GM12878 (cell line): Measurements from ENCODE around the gene GRIK1.

Source experiments
- CTCF ChIP-seq, 3 experiments: IDR thresholded peaks in 2 of 3; conservative IDR thresholded peaks in 1 of 3; 2 replicates each; pipeline ENCODE4 v1.5.1; 2011; ENCODE audit warnings: low read depth in 3 of 3, low read length in 3 of 3, mild to moderate bottlenecking in 3 of 3, control low read depth in 2 of 3, moderate library complexity in 2 of 3, inconsistent platforms in 1 of 3, mixed read lengths in 1 of 3; ENCODE audit not compliant: control insufficient read depth in 2 of 3, insufficient read depth in 1 of 3; ENCODE audit errors: extremely low read depth in 1 of 3
- ELK1 ChIP-seq: IDR thresholded peaks from 2 replicates; pipeline ENCODE4 v1.6.1; 2012; ENCODE audit warnings: low read depth, low read length, improper control_type of control experiment
- EZH2 ChIP-seq: IDR thresholded peaks from 2 replicates; pipeline ENCODE4 v1.6.1; 2012; ENCODE audit warnings: low read depth, mild to moderate bottlenecking, control low read depth, inconsistent platforms, low read length, borderline replicate concordance; ENCODE audit not compliant: control insufficient read depth
- MTA2 ChIP-seq: fragments of 450-650 bp; IDR thresholded peaks from 2 replicates; pipeline ENCODE4 v1.6.1; 2016; ENCODE audit warnings: low read depth, mild to moderate bottlenecking, moderate library complexity
- POLR2A ChIP-seq: IDR thresholded peaks from 2 replicates; pipeline ENCODE4 v1.6.1; 2011; ENCODE audit warnings: low read depth, mild to moderate bottlenecking, low read length
- POLR2AphosphoS5 ChIP-seq: IDR thresholded peaks from 2 replicates; pipeline ENCODE4 v1.6.1; 2011; ENCODE audit warnings: mild to moderate bottlenecking, low read length, inconsistent platforms
- REST ChIP-seq: IDR thresholded peaks from 2 replicates; pipeline ENCODE4 v1.6.1; 2012; ENCODE audit warnings: mild to moderate bottlenecking, low read depth, low read length
- SIN3A ChIP-seq: IDR thresholded peaks from 2 replicates; pipeline ENCODE4 v1.6.1; 2012; ENCODE audit warnings: low read depth, low read length, improper control_type of control experiment
- ZBTB40 ChIP-seq: fragments of 450-650 bp; IDR thresholded peaks from 2 replicates; pipeline ENCODE4 v1.6.1; 2016; ENCODE audit warnings: mild to moderate bottlenecking, moderate library complexity, borderline replicate concordance

- TF ChIP-seq MTA2 (no peak), POLR2AphosphoS5 (no peak), ZBTB40 (no peak), POLR2A (no peak), REST (no peak), ELK1 (no peak), CTCF (IDR thresholded peaks at IDR 0.05 in 2 of 3, conservative IDR thresholded peaks at IDR 0.05 in 1 of 3; ENCODE audit: control insufficient read depth in 2 of 3, extremely low read depth in 1 of 3, insufficient read depth in 1 of 3, low read depth in 3 of 3, low read length in 3 of 3) (no peak), EZH2 (no peak), SIN3A (no peak)
Observed at GRCh38 chr21:29674343-29674742, 265.5 kb downstream of the GRIK1 start.
